HG03025 (cell line): ENCODE data around the gene VWA1.
"Not testable (repeated sequence)": the region's sequence is repeated elsewhere in the genome, so short reads cannot be mapped to it uniquely, and the experiment has no call there.

Source experiments
- ATAC-seq: cut with Tn5 transposase; IDR thresholded peaks from one replicate; pipeline ENCODE4 v1.9.1; 2021; ENCODE audit warnings: mild to moderate bottlenecking, moderate library complexity; ENCODE audit not compliant: unreplicated experiment, low FRiP score

The VWA1 gene

DNA sequence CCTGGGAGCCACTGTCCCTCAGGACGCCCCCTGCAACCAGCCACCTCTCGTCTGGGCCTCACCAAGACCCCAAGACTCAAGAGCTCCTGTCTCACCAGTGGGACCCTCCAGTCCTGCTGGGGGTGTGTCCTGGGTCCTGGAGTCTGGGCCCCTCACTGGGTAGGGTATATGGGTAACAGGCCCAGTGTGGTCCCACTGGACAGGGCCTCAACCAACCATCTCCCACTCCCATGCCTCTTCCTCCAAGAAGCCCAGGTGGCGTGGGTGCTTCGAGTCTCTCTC, 725 bp upstream of the VWA1 start:
- ATAC-seq: no peak

DNA sequence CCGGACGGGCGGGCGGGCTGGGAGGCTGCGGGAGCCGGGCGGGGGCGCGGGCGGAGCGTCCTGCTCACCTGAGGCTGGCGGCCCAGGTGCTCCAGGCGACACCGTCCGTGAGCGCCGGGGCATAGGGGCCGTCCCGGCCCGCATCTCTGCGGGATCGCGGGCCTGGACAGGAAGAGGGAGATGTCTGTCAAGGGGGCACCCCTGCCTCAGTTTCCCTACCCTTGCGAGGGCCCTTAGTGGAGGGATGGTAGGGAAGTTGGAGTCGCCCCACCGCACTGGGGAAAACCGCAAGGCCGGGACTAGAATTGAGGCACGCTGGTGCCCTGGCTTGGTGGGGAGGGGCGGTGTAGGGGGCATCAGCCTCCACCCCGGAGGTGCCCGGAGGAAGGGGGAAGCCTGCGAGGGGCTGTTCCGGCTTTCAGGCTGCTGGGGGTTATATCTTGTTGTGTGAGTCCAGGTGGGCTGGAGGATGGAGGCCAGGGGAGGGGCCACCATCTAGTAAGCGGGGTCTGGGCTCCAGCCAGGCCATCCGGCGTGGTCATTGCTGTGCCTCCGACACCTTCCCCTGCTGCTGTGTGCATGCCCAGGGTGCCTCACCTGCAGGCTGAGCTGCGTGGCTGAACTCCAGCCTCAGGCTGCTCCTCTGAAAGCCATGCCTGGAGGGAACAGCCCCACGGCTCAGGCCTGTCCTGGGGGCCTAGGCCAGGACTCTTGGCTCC, 580 bp downstream of the VWA1 start:
- no peak for ATAC-seq

DNA sequence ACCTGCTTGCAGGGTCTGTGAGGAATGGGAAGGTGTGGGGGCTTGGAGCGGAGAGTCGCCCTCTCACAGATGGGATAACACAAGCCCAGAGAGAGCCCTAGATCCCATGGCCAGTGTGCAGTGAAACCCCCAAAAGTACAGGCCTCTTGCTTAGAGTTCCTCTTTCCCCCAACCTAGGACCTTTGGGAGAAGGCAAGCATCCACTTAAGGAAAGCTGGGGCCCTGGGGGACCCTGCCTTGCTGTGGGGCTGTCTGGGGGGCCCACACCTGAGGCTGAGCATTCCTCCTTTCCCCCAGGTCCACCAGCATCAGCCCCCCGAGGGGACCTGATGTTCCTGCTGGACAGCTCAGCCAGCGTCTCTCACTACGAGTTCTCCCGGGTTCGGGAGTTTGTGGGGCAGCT, 1.1 kb downstream of the VWA1 start:
- no peak for ATAC-seq

DNA sequence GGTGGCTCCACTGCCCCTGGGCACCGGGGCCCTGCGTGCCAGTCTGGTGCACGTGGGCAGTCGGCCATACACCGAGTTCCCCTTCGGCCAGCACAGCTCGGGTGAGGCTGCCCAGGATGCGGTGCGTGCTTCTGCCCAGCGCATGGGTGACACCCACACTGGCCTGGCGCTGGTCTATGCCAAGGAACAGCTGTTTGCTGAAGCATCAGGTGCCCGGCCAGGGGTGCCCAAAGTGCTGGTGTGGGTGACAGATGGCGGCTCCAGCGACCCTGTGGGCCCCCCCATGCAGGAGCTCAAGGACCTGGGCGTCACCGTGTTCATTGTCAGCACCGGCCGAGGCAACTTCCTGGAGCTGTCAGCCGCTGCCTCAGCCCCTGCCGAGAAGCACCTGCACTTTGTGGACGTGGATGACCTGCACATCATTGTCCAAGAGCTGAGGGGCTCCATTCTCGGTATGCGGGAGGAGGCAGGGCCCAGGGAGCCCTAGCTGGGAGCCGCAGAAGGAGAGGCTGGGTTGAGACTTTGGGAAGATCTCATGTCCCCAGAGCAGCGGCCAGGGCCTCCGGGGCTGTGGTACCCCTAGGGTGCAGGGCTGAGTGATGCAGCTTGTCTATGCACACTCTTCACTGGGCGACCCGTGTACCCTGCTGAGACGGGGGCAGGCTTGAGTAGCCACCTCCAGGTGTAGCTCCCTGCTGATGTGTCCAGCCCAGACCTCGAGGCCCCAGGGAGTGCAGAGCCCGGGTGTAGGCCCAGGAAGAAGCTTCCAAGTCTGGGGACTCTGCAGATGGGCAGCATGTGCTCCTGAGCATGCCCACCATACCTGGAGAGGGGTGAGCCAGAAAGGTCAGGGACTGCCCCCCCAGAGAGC, 1.8 kb downstream of the VWA1 start:
- ATAC-seq: no peak

DNA sequence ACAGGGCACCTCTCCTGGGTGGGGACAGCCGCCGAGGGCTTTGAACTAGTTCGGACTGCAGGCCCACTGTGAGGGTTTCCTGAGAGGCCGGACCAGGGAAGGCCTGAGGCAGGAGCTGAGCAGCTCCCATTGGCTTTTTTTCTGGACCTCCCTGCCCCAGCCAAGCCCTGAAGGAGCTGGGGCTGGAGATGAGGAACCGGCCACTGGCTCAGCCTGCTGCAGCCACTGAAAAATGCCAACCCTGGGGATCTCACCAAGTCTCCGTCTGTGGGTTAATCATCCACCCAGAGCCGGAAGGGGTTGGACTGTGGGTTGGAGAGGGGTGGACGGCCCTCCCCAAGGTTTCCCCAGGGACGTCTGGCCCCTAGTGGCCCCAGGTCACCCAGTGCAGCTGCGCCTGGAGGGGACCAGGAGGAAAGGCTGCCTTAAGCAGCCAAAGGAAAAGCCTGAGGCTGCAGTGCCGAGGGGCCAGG, 2.5 kb downstream of the VWA1 start:
- no peak for ATAC-seq

DNA sequence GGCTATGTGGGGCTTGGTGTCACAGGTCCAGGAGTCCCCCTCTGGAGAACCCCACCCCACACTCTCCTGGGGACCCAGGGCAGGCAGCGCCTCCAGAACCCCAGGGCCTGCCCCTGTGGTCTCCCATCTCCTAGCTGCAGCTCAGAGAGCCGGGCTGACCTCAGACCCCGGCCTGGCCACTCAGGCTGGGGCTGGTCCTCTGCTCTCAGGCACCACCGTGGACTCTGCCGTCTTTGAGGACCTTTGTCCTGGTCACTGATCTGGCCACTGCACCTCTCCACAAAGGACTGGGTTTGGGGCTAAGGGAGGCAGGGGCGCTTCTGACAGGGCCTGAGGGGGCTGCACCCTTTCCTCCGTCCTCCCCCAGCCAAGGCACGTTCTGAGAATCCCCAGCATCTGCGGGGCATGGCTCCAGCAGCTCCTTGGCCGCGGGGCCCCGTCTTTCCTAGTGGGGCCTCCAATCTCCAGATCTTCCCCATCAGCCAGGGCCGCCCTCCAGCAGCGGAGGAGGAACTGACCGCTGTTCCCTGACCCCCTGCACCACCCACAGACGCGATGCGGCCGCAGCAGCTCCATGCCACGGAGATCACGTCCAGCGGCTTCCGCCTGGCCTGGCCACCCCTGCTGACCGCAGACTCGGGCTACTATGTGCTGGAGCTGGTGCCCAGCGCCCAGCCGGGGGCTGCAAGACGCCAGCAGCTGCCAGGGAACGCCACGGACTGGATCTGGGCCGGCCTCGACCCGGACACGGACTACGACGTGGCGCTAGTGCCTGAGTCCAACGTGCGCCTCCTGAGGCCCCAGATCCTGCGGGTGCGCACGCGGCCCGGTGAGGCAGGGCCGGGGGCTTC, 3.3 kb downstream of the VWA1 start:
- ATAC-seq: no peak

DNA sequence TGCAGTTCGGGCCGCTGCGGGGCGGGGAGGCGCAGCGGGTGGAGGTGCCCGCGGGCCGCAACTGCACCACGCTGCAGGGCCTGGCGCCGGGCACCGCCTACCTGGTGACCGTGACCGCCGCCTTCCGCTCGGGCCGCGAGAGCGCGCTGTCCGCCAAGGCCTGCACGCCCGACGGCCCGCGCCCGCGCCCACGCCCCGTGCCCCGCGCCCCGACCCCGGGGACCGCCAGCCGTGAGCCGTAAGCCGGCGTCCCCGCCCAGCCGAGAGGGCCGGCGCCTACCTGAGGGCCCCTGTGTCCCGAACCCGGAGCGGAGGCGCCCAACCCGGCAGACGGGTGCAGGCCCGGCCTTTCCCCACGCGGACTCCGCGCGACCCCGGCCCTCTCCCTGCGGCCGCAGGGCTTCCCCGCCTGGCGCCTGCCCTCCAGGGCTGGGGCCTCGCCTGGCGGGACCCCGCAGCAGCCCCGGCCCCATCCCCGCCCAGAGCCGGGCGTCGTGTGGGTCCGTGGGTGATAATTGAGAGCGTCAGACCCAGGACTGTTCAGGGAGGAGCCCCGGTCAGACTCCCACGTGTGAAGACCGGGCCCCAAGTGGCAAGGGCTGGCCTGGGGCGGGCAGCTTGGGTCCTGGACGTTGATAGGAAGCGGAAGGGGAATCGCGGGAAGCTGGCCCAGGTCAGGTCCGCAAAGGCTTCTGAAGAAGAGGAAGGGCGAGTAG, 4.2 kb downstream of the VWA1 start:
- ATAC-seq: no peak

DNA sequence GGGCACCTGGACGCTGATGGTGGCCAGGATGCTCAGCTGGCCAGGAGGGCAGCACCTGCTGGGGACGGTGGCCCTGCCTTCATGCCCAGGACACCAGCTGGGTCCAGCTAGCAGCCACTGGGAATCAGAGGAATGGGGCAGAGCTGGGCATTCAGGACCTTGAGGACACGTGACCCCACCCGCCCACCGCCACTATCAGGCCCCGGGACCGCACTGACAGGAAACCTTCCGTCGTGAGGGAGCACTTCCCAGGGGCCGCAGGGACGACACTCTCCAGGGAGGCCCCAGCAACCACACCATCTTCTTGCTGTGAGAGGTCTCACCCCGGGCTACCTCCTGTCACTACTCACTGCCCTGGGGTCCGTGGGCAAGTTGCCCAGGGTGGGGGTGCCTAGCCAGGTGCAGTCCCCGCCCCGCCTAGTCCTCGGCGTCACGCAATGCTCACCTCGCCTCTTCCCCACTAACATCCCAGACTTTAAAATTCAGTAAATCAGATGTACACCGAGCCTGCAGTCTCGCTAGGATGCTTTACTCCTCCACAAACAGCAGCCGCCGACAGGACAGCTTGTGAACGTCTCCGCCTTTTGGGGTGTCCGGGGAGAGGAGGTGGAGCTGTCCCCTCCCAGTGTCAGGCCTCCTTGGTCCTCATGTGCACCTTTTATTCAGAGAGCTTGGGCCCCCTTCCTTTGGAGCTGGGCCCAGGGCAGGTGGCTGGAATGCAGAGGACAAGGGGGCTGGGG, 4.9 kb downstream of the VWA1 start:
- ATAC-seq: no peak

DNA sequence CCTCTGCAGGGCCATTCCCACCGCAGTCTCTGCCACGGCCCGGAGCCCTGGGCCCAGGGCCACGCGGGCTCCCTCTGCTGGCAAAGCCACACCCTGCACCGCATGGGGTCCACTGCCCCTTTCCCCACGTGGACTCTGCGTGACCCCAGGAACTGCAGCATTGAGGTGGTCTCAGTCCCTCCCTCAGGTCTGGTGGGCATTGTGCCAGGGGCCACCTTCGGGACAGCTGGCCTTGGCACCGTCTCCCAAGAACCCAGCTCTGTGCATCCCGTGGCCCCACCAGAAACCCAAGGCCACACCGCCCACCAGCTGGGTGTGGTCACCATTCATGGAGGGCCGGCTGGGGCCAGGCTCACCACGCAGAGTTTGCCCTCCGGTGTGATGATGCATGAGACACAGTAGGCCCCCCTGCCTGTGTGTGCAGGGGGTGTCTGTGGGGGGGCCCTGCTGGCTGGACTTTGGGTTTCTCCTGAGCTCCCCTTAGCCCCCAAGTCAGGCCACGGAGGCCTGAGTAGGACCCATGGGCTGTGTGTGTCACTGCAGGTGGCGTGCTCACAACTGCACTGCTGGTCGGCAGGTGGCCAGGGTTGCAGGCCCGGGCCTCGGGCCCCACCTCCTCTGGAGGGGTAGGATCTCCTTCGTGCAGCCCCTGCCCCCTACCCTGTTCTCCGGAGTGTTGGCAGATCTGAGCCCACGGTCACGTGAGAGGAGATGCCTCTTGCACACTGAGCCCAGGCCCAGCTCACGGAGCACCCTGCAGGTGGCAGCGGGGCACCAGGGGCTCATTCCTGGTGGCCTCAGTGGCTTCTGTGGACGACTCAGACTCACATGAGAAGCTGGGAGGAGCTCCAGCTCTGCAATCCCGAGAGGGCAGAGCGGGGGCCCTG, 5.8 kb downstream of the VWA1 start:
- no peak for ATAC-seq

DNA sequence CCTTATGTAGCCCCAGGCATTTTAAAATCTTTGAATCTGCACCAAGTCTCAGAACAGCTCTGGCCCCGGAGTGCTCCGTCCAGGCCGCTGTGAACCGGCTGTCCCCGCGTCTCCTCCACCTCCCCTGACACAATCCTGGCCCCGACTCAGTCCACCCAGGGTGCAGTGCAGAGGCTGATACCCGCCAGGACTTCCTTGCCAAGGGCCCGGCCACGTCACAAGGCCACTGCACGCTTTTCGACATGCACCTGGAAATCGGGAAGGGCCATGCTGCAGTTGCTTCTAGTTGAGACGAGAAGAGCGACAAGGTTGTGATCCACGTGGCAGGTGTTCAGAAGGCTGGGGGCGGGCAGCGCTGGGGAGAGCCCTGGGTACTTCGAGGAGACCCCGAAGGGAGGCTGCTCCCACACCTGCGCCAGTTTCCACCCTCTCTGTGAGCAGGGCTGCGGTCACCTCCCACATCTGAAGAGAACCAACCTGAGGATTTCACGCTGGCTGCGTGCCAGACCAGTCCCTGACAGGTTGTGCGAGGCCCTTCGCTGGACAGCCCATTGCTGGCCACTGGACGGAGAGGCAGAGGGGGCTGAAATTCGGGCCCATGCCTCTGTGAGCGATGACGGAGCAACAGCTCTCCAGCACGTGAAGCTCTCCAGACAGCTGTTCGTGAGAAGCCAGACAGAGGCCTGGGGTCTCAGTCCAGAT, 6.7 kb downstream of the VWA1 start:
- no peak for ATAC-seq

DNA sequence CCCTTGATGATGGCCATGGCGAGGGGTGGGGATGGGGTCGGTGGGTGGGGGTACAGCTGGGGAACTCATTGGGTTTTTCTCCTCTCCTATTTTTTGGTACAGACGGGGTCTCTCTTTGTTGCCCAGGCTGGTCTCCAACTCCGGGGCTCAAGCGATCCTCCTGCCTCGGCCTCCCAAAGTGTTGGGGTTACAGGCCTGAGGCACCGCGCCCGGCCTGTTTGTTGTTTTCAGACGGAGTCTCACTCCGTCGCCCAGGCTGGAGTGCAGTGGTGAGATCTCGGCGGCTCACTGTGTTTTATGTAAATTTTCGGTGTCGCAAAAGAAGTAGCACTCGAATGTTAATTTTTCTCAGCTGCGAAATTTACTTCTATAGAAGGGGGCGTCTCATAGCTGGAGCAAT, 11.1 kb downstream of the VWA1 start:
- ATAC-seq: not testable (repeated sequence)

DNA sequence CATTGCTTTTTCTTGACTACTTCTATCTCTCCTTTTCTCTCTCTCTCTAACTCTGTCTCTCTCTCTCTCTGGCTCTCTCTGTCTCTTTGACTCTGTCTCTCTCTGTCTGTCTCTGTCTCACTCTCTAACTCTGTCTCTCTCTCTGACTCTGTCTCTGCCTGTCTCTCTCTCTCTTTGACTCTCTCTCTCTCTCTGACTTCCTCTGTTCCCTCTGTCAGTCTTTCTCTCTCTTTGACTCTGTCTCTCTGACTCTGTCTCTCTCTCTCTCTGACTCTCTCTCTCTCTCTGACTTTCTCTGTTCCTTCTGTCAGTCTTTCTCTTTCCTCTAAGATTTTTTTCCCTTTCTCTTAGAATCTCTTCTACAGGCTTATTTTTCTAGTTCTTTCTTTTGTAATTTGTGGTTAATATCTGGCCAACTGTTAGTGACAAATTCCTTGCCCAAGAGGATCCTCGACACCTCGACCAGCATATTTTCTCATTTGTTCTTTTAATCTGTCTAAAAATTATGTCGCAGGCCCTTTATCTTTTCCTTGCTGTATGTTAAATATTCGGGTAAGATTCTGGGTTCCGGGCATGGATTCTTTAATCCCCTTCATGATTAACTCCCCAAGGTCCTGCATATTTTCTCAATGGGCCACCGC, 13.7 kb downstream of the VWA1 start, which contains the start of gene ATAD3C:
Gene ATAD3C, plus strand, starts transcription at position 591 of the 641 bp plus-strand sequence. CDS start 995 bp downstream, outside the sequence.
- ATAC-seq: no peak

DNA sequence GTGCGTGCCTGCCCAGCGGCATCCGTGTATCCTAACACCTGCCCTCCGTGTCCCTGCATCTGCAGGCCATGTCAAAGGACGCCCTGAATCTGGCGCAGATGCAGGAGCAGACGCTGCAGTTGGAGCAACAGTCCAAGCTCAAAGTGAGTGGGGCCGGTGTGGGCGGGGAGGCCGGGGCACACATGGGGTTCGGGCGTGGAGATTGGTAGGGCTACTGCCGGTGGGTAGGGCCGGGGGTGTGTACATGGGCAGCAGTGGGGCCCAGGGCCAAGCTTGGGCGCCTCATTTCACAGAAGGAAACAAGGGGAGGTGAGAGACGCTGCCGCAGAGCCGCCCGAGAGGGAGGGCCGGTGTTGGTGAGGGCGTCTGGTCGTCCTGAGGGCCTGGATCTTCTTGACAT, 15.1 kb downstream of the VWA1 start:
- ATAC-seq: not testable (repeated sequence)

DNA sequence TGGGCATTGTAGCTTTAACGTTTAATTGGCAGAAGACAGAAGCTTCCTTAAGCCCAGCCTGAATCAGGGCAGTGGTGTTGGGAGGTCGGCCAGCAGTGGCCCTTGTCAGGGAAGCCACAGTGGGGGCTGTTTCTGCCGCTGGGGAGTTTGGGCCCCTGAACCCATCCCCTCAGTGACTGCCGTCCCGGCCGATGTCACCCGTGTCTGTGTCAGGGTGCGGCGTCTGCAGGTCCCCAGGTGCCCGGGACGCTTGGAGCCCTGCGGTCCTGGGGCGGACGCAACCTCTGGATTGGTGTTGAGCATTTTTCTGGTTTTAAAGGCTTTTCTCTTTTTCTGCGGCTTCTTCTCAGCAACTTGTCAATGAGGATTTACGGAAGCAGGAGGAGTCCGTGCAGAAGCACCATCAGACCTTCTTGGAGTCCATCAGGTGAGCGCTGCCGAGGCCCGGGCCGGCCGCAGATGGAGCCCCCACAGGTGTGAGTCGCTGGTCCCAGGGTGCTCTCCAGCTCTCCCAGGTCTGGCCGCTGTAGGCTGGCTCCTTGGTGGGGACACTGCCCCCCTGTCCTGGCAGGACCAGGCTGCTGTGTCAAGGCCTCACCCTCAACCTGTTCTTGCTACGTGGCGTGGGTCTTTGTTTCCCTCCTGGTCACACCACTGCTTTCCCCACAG, 16.3 kb downstream of the VWA1 start:
- ATAC-seq: no peak

DNA sequence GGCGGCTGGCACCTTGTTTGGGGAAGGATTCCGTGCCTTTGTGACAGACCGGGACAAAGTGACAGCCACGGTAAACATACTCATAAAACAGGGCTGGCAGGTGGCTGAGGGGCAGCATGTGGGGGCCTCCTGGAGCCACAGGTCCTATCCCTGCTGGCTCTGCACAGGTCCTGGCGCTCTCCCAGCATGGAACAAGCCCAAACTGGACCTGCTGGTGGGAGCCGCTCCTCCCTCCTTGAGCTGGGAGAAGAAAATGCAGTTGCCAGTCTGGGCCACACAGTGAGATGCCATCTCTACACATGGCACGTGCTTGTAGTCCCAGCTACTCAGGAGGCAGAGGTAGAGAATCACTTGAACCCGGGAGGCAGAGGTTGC, 16.9 kb downstream of the VWA1 start:
- ATAC-seq: not testable (repeated sequence)

DNA sequence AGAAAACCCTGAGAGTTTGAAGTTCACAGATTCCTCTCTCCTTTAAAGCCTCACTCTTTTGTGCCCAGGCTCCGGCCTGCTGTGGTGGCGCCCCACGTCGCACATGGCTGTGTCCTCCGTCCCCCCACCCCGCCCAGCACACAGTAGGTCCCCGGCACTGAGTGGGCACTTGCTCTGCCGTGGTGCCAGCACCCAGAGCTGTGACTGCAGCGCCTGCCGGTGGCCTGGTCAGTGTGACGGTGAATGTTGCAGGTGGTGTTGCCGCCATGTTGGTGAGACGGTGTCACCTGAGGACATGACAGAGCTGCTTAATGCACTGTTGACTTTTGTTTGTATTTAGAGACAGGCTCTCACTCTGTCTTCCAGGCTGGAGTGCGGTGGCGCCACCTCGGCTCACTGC, 17.4 kb downstream of the VWA1 start:
- no peak for ATAC-seq
